ENCODE data around the gene DOCK6.

Gene DOCK6

GRCh38 chr19:11261971-11262839 is at the start of gene DOCK6:
Gene DOCK6 (minus strand): TSS chr19:11262524. CDS start chr19:11262440, 84 bp downstream.
- DNase-seq (ENCODE audit: low spot score) = no peak

GRCh38 chr19:11306337-11306736 is 44.0 kb upstream of the DOCK6 start:
- no peak for DNase-seq (ENCODE audit: low spot score)

- no peak for DNase-seq (ENCODE audit: low spot score)
Measured at GRCh38 chr19:11304936-11305335, 42.6 kb upstream of the DOCK6 start.

GRCh38 chr19:11300811-11301120 is 38.4 kb upstream of the DOCK6 start:
- DNase-seq (ENCODE audit: low spot score) = no peak

GRCh38 chr19:11299946-11300810 is 37.9 kb upstream of the DOCK6 start:
- DNase-seq (ENCODE audit: low spot score) = no peak

GRCh38 chr19:11296264-11296663 is 33.9 kb upstream of the DOCK6 start:
- DNase-seq (ENCODE audit: low spot score) = no peak

- DNase-seq (ENCODE audit: low spot score) = no peak
Measured at GRCh38 chr19:11295665-11296245, 33.4 kb upstream of the DOCK6 start, which contains the start of gene TSPAN16. Gene TSPAN16 (plus strand): TSS chr19:11296160. CDS start chr19:11296298, 138 bp downstream.

GRCh38 chr19:11295180-11295579 is 32.9 kb upstream of the DOCK6 start:
- DNase-seq (ENCODE audit: low spot score) = no peak

- DNase-seq (ENCODE audit: low spot score) = peak; percentile 59
Measured at GRCh38 chr19:11293433-11294389, 31.4 kb upstream of the DOCK6 start.

GRCh38 chr19:11291991-11292390 is 29.7 kb upstream of the DOCK6 start:
- DNase-seq (ENCODE audit: low spot score) = no peak

- DNase-seq (ENCODE audit: low spot score) = no peak
Measured at GRCh38 chr19:11291415-11291814, 29.1 kb upstream of the DOCK6 start.

GRCh38 chr19:11290256-11290655 is 27.9 kb upstream of the DOCK6 start:
- DNase-seq (ENCODE audit: low spot score) = no peak

- no peak for DNase-seq (ENCODE audit: low spot score)
Measured at GRCh38 chr19:11288349-11288748, 26.0 kb upstream of the DOCK6 start.

GRCh38 chr19:11286312-11286974 is 24.1 kb upstream of the DOCK6 start:
- DNase-seq (ENCODE audit: low spot score) = no peak

- no peak for DNase-seq (ENCODE audit: low spot score)
Measured at GRCh38 chr19:11284515-11284914, 22.2 kb upstream of the DOCK6 start.

GRCh38 chr19:11281356-11282049 is 19.2 kb upstream of the DOCK6 start:
- no peak for DNase-seq (ENCODE audit: low spot score)

- no peak for DNase-seq (ENCODE audit: low spot score)
Measured at GRCh38 chr19:11279505-11280236, 17.3 kb upstream of the DOCK6 start.

- DNase-seq (ENCODE audit: low spot score) = no peak
Measured at GRCh38 chr19:11278670-11279069, 16.3 kb upstream of the DOCK6 start.

GRCh38 chr19:11274533-11275086 is 12.3 kb upstream of the DOCK6 start:
- DNase-seq (ENCODE audit: low spot score) = no peak

All from hematopoietic multipotent progenitor cell treated with erythropoietin and hydrocortisone succinate and interleukin-3 and kit ligand, for 17 days (in vitro differentiated cells).